Non-pigmented ciliary epithelial cell (primary cell): Measurements from ENCODE around the gene TMED1.

ENCODE experiments used
- DNase-seq: peaks from one replicate; pipeline ENCODE4 v3.0.0-alpha.2; 2010; ENCODE audit warnings: low read depth

The TMED1 gene

DNA sequence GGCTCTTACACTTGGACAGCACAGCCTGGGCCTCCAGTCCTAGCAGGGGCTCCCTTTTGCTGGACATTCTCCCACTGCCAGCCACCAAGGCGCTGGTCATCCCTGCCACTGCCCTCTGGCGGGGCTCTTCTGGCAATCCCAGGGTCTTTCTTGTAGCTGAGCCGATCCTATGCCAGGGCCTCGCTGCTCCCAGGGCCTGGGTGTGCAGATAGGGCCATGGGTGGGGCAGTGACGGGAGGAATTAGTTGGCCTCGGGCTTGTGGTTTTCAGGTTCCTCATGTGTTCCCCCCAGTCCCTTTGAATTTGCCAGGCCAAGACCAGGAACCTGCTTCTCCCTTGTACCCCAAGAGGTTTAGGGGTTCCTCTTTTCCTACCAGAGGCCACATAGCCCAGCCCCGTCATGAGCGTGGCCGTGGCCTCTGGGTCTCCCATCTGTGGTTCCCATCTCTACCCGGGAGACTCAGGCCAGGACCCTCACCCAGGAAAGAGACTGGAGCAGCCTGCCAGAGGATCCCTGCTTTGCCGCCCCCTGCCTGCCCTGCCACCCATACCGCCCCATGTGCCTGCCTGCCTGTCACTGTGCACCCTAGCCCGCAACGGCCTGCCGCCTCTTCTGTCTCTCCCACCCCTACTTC lies 26.2 kb downstream of the TMED1 start:
- DNase-seq, result no peak

GRCh38 chr19:10808937-10809649 lies 26.9 kb downstream of the TMED1 start:
- DNase-seq, result no peak

DNA sequence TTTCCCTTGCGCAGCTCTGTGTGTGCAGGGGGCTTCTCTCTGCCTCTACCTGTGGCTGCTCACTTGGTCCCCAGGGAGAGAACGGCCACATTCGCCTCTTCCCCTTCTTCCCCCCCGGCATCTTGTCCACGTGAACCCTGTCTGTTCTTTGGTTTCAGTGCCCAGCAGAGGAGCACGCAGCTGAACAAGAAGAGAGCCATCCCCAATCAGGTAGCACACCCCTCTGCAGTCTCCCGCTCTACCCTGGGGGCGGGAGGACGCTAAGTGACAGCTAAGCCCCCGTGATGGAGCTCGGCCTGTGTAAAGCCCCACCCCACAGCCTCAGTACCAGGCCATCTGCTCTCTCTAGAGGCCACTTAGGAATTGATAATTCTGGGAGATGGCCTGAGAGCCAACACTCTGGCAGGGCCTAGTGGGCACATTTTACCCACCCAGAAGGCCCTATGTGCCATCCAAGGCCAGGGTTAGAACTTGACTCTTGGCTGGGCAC lies 30.2 kb downstream of the TMED1 start:
- no peak for DNase-seq

- DNase-seq, result no peak
Observed at GRCh38 chr19:10805065-10805757, 30.8 kb downstream of the TMED1 start.

DNA sequence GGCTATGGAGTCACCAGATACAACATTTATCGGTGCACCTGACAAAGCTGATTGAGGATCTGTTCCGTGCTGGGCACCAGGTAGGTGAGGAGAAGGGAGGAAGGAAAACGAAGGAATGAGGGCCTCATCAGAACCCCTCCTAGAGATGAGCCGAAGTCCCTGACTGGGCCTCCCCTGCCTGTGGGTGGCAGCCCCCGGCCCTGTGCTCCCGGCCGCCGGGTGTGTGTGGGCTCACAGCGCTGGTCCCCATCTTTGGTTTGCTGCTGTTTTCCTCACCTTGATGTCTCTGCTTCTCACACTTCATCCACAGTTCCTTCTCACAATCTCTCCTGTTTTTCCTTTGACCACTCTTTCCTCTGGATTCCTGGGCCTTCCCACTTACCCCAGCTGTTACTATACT lies 32.8 kb downstream of the TMED1 start:
- no peak for DNase-seq

DNA sequence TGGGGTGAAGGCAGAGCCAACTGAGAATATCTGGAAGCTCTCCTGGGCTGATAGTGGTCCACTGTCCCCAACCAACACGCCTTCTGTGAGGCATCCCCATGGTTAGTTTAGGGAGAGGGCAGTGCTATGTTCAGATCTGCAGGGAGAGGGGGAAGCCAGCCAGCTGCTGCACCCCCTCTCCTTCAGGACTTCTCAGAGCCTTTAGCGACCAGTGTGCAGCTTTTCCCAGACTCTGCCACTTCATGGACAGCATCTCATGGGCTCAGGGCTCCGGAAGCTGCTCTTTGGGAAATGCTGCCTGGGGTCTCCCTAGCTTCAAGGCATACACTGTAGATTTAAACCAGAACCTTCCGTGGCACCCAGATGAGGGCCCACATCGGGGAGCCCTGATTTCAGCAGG lies 33.5 kb downstream of the TMED1 start:
- DNase-seq, result no peak

GRCh38 chr19:10800488-10800887 lies 35.5 kb downstream of the TMED1 start:
- no peak for DNase-seq

- DNase-seq, result no peak
Observed at GRCh38 chr19:10797541-10798256, 38.3 kb downstream of the TMED1 start.

DNA sequence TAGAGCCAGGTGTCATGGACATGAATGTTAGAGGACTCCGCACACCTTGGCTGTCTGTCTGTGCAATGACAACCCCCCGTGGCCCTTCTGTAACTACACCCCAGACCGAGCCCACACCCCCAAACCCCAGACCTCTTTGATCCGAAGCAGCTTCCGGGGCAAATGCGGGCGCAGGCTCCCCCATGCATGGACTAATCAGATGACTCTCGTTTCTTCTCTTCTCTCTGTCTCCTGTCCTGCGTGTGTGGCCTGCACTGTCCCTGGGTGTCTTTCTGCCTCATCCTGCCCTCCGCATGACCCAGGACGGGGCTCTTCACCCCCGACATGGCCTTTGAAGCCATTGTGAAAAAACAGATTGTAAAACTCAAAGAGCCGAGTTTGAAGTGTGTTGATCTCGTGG lies 38.9 kb downstream of the TMED1 start:
- DNase-seq, result no peak

- no peak for DNase-seq
Observed at GRCh38 chr19:10796653-10797052, 39.4 kb downstream of the TMED1 start.

- no peak for DNase-seq
Observed at GRCh38 chr19:10789866-10790265, 46.1 kb downstream of the TMED1 start.

DNA sequence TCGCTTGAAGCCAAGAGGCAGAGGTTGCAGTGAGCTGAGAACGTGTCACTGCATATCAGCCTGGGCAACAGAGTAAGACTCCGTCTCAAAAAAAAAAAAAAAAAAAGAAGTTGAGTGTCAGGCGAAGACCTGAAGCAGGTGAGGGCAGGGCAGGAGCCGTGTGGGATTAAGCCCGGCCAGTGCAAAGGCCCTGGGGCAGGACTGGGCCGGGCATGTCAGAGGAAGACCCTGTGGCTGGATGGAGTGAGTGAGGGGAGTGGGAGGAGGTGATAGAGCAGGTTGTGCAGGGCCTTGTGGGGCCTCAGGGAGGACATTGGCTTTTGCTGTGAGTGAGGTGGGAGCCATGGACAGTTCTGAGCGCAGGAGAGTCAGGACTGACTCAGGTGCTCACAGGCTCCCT lies 47.9 kb downstream of the TMED1 start:
- DNase-seq, result no peak

DNA sequence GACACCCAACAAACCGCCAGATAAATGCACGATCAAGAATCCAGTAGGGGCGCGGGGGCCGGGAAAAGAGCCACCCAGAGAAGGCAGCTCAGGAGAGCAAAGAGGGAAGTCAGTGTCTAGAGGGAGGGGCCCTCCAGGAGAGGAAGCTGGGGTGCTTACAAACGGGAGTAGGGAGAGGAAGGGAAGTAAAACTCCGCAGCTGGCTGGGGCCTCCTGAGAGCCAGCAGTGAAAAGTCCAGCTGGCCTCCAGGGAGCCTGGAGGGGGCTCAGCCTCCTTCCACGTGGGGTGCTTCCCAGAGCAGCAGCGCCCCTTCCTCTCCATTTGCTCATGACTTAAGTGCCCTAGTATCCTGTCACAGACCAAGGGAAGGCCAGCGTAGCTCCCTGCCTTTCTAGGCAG lies 51.8 kb downstream of the TMED1 start:
- no peak for DNase-seq

- no peak for DNase-seq
Observed at GRCh38 chr19:10782795-10783194, 53.2 kb downstream of the TMED1 start.
